Epithelial cell of proximal tubule (primary cell): ENCODE measurements around the gene COP1. TPM values are rescaled to one million over a fixed set of nuclear protein-coding genes. Genes with fewer than 3 reads are reported as not detected.

Source experiments
- DNase-seq: peaks from one replicate; pipeline ENCODE4 v3.0.0-alpha.2; 2011; ENCODE audit warnings: low read depth
- H3K4me3 ChIP-seq: 2 replicates; pipeline ENCODE4 v1.5.1; 2011; ENCODE audit warnings: low read depth, mild to moderate bottlenecking, low read length
- total RNA-seq: library from RNA; depleted of rRNA; stranded (reverse); fragments of >200 nt; gene quantifications from 2 replicates; pipeline ENCODE4 v1.2.3, GENCODE V29; 2015
- TF ChIP-seq, protein P1 (sequence below): conservative IDR thresholded peaks from 2 replicates; pipeline ENCODE4 v1.5.1; 2012; ENCODE audit warnings: low read depth, mild to moderate bottlenecking, low read length

Gene COP1
- total RNA-seq, 1 donor from 2014 or later = 47.4 TPM

DNA sequence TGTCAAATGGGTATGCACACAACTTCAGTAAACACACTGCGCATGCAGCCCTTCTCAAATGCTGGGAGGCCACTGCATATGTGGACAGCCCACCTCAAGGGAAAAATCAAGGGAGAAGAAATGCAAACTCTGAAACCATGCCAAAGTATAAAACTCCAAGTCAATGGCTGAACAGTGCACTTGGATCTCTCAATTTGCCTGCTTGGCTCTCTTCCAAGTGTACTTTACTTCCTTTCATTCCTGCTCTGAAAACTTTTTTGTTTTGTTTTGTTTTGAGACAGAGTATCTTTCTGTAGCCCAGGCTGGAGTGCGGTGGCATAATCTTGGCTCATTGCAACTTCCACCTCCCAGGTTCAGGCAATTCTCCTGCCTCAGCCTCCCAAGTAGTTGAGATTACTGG lies 18.8 kb upstream of the COP1 start:
- DNase-seq = no peak
- TF ChIP-seq, protein P1, sequence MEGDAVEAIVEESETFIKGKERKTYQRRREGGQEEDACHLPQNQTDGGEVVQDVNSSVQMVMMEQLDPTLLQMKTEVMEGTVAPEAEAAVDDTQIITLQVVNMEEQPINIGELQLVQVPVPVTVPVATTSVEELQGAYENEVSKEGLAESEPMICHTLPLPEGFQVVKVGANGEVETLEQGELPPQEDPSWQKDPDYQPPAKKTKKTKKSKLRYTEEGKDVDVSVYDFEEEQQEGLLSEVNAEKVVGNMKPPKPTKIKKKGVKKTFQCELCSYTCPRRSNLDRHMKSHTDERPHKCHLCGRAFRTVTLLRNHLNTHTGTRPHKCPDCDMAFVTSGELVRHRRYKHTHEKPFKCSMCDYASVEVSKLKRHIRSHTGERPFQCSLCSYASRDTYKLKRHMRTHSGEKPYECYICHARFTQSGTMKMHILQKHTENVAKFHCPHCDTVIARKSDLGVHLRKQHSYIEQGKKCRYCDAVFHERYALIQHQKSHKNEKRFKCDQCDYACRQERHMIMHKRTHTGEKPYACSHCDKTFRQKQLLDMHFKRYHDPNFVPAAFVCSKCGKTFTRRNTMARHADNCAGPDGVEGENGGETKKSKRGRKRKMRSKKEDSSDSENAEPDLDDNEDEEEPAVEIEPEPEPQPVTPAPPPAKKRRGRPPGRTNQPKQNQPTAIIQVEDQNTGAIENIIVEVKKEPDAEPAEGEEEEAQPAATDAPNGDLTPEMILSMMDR = no peak
- no peak overlapping the region for H3K4me3 ChIP-seq

DNA sequence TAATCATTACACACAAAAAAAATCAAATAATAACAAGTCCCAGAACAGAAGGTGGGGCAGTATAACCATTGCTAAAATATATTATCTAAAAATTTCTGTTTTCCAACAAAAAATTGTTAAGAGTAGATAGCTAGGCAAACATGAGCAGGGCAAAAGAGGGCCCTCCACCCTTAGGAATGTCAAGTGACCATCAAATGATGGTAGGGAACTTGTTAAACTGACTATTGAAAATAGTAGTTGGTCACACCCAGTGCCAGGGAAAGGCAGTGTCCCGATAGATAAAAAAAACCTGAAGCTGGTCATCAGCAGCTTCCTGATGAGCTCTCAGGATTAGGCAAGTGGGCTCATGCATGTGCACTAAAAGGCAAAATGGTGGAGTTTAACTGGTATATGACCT lies 18.4 kb upstream of the COP1 start:
- TF ChIP-seq, protein P1 = no peak
- H3K4me3 ChIP-seq = no peak overlapping the region
- no peak for DNase-seq

DNA sequence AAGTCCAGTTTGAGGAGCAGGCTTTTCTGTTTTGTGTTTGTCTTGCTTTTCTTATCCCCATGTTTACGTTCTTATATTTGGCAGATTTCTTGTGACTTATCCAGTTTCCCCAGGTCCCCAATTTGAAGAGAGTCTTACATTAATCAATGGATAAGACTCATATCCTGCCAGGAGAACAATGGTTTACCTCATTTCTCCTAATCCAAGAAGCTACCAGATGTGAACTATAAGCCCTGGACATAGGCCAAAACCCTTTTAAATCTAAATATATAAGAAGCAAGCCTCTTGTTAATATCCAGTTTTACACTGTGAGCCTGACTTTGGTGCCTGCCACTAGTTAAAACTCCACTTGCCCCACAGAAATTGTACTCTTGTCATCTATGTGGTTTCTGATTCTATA lies 15.1 kb upstream of the COP1 start:
- DNase-seq = no peak
- TF ChIP-seq, protein P1 = no peak
- H3K4me3 ChIP-seq = no peak overlapping the region

DNA sequence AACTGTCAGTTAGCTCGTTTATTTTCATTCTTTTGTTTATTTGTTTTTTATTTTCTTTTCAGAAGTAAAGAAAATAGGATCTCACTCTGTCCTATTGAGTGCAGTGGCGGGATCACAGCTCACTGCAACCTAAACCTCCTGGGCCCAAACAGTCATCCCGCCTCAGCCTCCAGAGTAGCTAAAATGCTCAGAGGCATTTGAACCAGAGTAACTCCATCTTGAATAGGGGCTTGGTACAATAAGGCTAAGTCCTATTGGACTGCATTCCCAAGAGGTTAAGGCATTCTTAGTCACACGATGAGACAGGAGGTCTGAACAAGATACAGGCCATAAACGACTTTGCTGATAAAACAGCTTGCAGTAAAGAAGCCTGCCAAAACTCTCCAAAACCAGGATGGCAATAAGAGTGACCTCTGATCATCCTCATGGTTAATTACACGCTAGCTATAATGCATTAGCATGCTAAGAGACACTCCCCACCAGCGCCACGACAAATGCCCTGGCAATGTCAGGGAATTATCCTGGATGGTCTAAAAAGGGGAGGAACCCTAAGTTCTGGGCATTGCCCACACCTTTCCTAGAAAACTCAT lies 13.1 kb upstream of the COP1 start:
- TF ChIP-seq, protein P1 = no peak
- DNase-seq = no peak
- no peak overlapping the region for H3K4me3 ChIP-seq

DNA sequence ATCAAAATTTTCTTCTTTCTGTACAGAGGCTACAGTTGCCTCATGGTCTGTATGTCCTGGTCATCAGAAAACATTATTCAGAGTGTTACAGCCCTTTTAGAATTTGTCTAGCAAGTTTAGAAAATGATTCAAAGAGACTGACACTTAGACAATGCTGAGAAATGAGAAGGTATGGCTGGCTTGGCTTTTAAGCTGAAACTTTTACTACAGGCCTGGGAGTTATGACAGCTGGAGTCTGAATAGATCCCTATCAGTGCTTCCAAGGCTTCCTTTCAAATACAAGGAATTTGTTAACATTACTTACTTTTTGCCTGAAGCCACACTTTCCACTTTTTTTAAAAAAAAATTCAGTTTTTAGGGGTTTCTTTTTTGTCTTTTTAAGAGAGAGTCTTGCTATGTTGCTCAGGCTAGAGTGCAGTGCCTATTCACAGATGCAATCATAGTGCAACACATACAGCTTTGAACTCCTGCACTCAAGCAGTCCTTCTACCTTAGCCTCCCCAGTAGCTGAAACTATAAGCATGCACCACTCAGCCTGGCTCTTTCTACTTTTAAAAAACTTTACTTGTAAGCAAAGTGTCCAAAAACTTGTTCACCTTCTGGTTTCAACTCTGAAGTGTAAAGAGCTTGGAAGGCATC lies 10.5 kb upstream of the COP1 start:
- TF ChIP-seq, protein P1 = no peak
- DNase-seq = no peak
- no peak overlapping the region for H3K4me3 ChIP-seq

DNA sequence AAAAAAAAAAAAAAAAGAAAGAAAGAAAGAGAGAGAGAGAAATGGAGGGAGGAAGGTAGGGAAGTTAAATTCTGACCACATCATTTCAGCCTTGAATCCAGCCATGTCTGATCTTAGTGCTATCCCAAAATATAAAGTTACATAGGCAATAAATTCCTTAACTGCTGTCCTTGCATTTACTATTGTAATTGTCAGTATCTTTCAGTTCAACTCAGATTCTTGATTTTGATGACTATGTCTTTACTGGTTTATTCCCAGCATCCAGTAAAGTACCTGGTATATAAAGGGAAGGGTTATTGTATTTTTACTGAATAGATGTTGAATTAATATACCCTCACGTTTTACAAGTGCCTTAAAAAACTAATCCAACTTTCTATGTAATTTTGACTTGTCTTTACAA lies 8.9 kb upstream of the COP1 start:
- TF ChIP-seq, protein P1 = no peak
- DNase-seq = no peak

More for the DNA sequence above, 8.9 kb upstream of the COP1 start:
- no peak overlapping the region for H3K4me3 ChIP-seq
